Naive B cell (primary cell): ENCODE measurements around the gene SRBD1. TPM values are rescaled to one million over a fixed set of nuclear protein-coding genes. Genes with fewer than 3 reads are reported as not detected.

Experiments
- ATAC-seq, 2 donors: fragments of 150-1000 bp; cut with Tn5 transposase; 2 replicates each; pipeline ENCODE4 v1.10.0; 2021; ENCODE audit warnings: low read depth in 2 of 2, mild to moderate bottlenecking in 2 of 2, moderate library complexity in 2 of 2
- DNase-seq: peaks from one replicate; pipeline ENCODE4 v3.0.0; 2022
- H3K27ac Mint-ChIP-seq, 6 donors: one replicate each; pipeline ENCODE4 v1.8.0; 2020 to 2022; ENCODE audit warnings: mild to moderate bottlenecking in 6 of 6, mixed read lengths in 6 of 6, moderate library complexity in 5 of 6, inconsistent platforms in 2 of 6
- H3K27me3 Mint-ChIP-seq, 3 donors: one replicate each; pipeline ENCODE4 v1.8.0; 2021 to 2022; ENCODE audit warnings: mixed read lengths in 3 of 3, mild to moderate bottlenecking in 1 of 3
- H3K36me3 Mint-ChIP-seq, 2 donors: one replicate each; pipeline ENCODE4 v1.8.0; 2020 to 2022; ENCODE audit warnings: mixed read lengths in 2 of 2, inconsistent platforms in 1 of 2, mild to moderate bottlenecking in 1 of 2
- H3K4me1 Mint-ChIP-seq, 3 donors: one replicate each; pipeline ENCODE4 v1.8.0; 2020 to 2022; ENCODE audit warnings: mixed read lengths in 3 of 3, inconsistent platforms in 1 of 3, mild to moderate bottlenecking in 1 of 3, moderate library complexity in 1 of 3
- H3K4me3 Mint-ChIP-seq, 8 donors: one replicate each; pipeline ENCODE4 v1.8.0; 2020 to 2022; ENCODE audit warnings: mild to moderate bottlenecking in 8 of 8, mixed read lengths in 8 of 8, moderate library complexity in 8 of 8, inconsistent platforms in 2 of 8
- H3K9me3 Mint-ChIP-seq, 7 donors: one replicate each; pipeline ENCODE4 v1.8.0; 2020 to 2022; ENCODE audit warnings: mixed read lengths in 7 of 7, mild to moderate bottlenecking in 5 of 7, inconsistent platforms in 2 of 7, moderate library complexity in 1 of 7
- polyA plus RNA-seq, 6 donors: library from polyadenylated mRNA; unstranded; fragments of 300-500 nt; fragmentation: Illumina TruSeq; gene quantifications; one replicate each; pipeline ENCODE4 v1.2.3, GENCODE V29; 2021; ENCODE audit warnings: low read depth in 6 of 6

SRBD1 gene
- polyA plus RNA-seq, 6 donors from 2014 or later, result 11.6 to 20.0 (median 15.1) TPM

GRCh38 chr2:45494275-45494977 lies 116.6 kb downstream of the SRBD1 start:
- no peaks in the 10 kb centered on the region for H3K27me3 Mint-ChIP-seq
- peak overlapping the region in 4 of 6 donors; percentile 29 to 80 (median 58) for H3K27ac Mint-ChIP-seq
- DNase-seq (peak; percentile 9), ATAC-seq (no peak)
- H3K4me3 Mint-ChIP-seq, result no peak overlapping the region
- no peaks in the 10 kb centered on the region for H3K9me3 Mint-ChIP-seq
- peaks cover 4 to 19% (median 4%) of the 10 kb centered on the region in 3 donors for H3K4me1 Mint-ChIP-seq
- H3K36me3 Mint-ChIP-seq, result peaks cover 0 to 2% of the 10 kb centered on the region in 2 donors

GRCh38 chr2:45484965-45485364 lies 126.1 kb downstream of the SRBD1 start:
- Mint-ChIP-seq H3K36me3 (peaks cover 14 to 27% of the 10 kb centered on the region in 2 donors), H3K4me1 (no peaks in the 10 kb centered on the region), H3K9me3 (no peaks in the 10 kb centered on the region), H3K27me3 (no peaks in the 10 kb centered on the region), H3K27ac (no peak overlapping the region), H3K4me3 (no peak overlapping the region)
- no peak for ATAC-seq
- no peak for DNase-seq

- Mint-ChIP-seq H3K27me3 (no peaks in the 10 kb centered on the region), H3K36me3 (peaks cover 13 to 23% of the 10 kb centered on the region in 2 donors), H3K4me1 (no peaks in the 10 kb centered on the region), H3K27ac (no peak overlapping the region), H3K4me3 (no peak overlapping the region), H3K9me3 (no peaks in the 10 kb centered on the region)
- no peak for ATAC-seq
- no peak for DNase-seq
Measured at GRCh38 chr2:45483997-45484396, 127.1 kb downstream of the SRBD1 start.

- no peak for DNase-seq
- ATAC-seq, result no peak
- no peak overlapping the region for H3K4me3 Mint-ChIP-seq
- H3K27me3 Mint-ChIP-seq, result no peaks in the 10 kb centered on the region
- H3K36me3 Mint-ChIP-seq, result peaks cover 37 to 40% of the 10 kb centered on the region in 2 donors
- H3K4me1 Mint-ChIP-seq, result no peaks in the 10 kb centered on the region
- no peak overlapping the region for H3K27ac Mint-ChIP-seq
- H3K9me3 Mint-ChIP-seq, result no peaks in the 10 kb centered on the region
Measured at GRCh38 chr2:45477546-45477945, 133.5 kb downstream of the SRBD1 start.

- H3K4me1 Mint-ChIP-seq, result no peaks in the 10 kb centered on the region
- DNase-seq, result no peak
- H3K27ac Mint-ChIP-seq, result peak overlapping the region in 1 of 6 donors; percentile 33
- ATAC-seq, result no peak
- peak overlapping the region in 1 of 8 donors; percentile 21 for H3K4me3 Mint-ChIP-seq
- H3K27me3 Mint-ChIP-seq, result no peaks in the 10 kb centered on the region
- H3K9me3 Mint-ChIP-seq, result no peaks in the 10 kb centered on the region
- H3K36me3 Mint-ChIP-seq, result peaks cover 14 to 18% of the 10 kb centered on the region in 2 donors
Measured at GRCh38 chr2:45470531-45470930, 140.5 kb downstream of the SRBD1 start.

GRCh38 chr2:45469314-45470099 lies 141.6 kb downstream of the SRBD1 start:
- no peak overlapping the region for H3K4me3 Mint-ChIP-seq
- no peaks in the 10 kb centered on the region for H3K9me3 Mint-ChIP-seq
- H3K4me1 Mint-ChIP-seq, result no peaks in the 10 kb centered on the region
- H3K36me3 Mint-ChIP-seq, result peaks cover 8 to 9% of the 10 kb centered on the region in 2 donors
- no peak overlapping the region for H3K27ac Mint-ChIP-seq
- H3K27me3 Mint-ChIP-seq, result no peaks in the 10 kb centered on the region
- DNase-seq (no peak), ATAC-seq (no peak)

- no peak overlapping the region for H3K4me3 Mint-ChIP-seq
- H3K36me3 Mint-ChIP-seq, result peaks cover 0 to 3% of the 10 kb centered on the region in 2 donors
- no peak overlapping the region for H3K27ac Mint-ChIP-seq
- DNase-seq, result no peak
- H3K9me3 Mint-ChIP-seq, result no peaks in the 10 kb centered on the region
- no peaks in the 10 kb centered on the region for H3K27me3 Mint-ChIP-seq
- ATAC-seq, result no peak
- no peaks in the 10 kb centered on the region for H3K4me1 Mint-ChIP-seq
Measured at GRCh38 chr2:45468279-45468678, 142.8 kb downstream of the SRBD1 start.

- Mint-ChIP-seq H3K9me3 (peaks cover 0 to 1% (median 0%) of the 10 kb centered on the region in 7 donors), H3K27ac (no peak overlapping the region), H3K4me1 (no peaks in the 10 kb centered on the region), H3K4me3 (peak overlapping the region in 1 of 8 donors; percentile 6), H3K36me3 (peaks cover 8 to 20% of the 10 kb centered on the region in 2 donors), H3K27me3 (no peaks in the 10 kb centered on the region)
- no peak for DNase-seq
- no peak for ATAC-seq
Measured at GRCh38 chr2:45466053-45466452, 145.0 kb downstream of the SRBD1 start.

- DNase-seq, result no peak
- no peaks in the 10 kb centered on the region for H3K27me3 Mint-ChIP-seq
- peak overlapping the region in 1 of 8 donors; percentile 57 for H3K4me3 Mint-ChIP-seq
- peaks cover 0 to 4% (median 0%) of the 10 kb centered on the region in 3 donors for H3K4me1 Mint-ChIP-seq
- no peak for ATAC-seq
- H3K36me3 Mint-ChIP-seq, result peaks cover 20 to 23% of the 10 kb centered on the region in 2 donors
- H3K9me3 Mint-ChIP-seq, result peaks cover 0 to 1% (median 0%) of the 10 kb centered on the region in 7 donors
- H3K27ac Mint-ChIP-seq, result no peak overlapping the region
Measured at GRCh38 chr2:45460825-45461224, 150.2 kb downstream of the SRBD1 start.

GRCh38 chr2:45459860-45460259 lies 151.2 kb downstream of the SRBD1 start:
- Mint-ChIP-seq H3K27me3 (no peaks in the 10 kb centered on the region), H3K9me3 (peaks cover 0 to 1% (median 0%) of the 10 kb centered on the region in 7 donors), H3K36me3 (peaks cover 20 to 23% of the 10 kb centered on the region in 2 donors), H3K27ac (peak overlapping the region in 1 of 6 donors; percentile 24), H3K4me3 (no peak overlapping the region), H3K4me1 (peaks cover 0 to 4% (median 0%) of the 10 kb centered on the region in 3 donors)
- ATAC-seq, result no peak
- no peak for DNase-seq

GRCh38 chr2:45458909-45459563 lies 152.0 kb downstream of the SRBD1 start:
- Mint-ChIP-seq H3K27ac (no peak overlapping the region), H3K4me1 (peaks cover 0 to 4% (median 0%) of the 10 kb centered on the region in 3 donors), H3K4me3 (no peak overlapping the region), H3K36me3 (peaks cover 20 to 25% of the 10 kb centered on the region in 2 donors), H3K9me3 (peaks cover 0 to 1% (median 0%) of the 10 kb centered on the region in 7 donors), H3K27me3 (no peaks in the 10 kb centered on the region)
- ATAC-seq (no peak), DNase-seq (no peak)

GRCh38 chr2:45457211-45457945 lies 153.7 kb downstream of the SRBD1 start:
- Mint-ChIP-seq H3K27ac (peak overlapping the region in 1 of 6 donors; percentile 5), H3K4me3 (no peak overlapping the region), H3K4me1 (peaks cover 0 to 4% (median 0%) of the 10 kb centered on the region in 3 donors), H3K27me3 (no peaks in the 10 kb centered on the region), H3K9me3 (peaks cover 0 to 1% (median 0%) of the 10 kb centered on the region in 7 donors), H3K36me3 (peaks cover 20 to 23% of the 10 kb centered on the region in 2 donors)
- ATAC-seq, result no peak
- no peak for DNase-seq

GRCh38 chr2:45452866-45453265 lies 158.2 kb downstream of the SRBD1 start:
- DNase-seq (no peak), ATAC-seq (no peak)
- Mint-ChIP-seq H3K27me3 (no peaks in the 10 kb centered on the region), H3K27ac (no peak overlapping the region), H3K4me1 (no peaks in the 10 kb centered on the region), H3K9me3 (no peaks in the 10 kb centered on the region), H3K4me3 (no peak overlapping the region), H3K36me3 (peaks cover 0 to 10% of the 10 kb centered on the region in 2 donors)
